OCI-M2 (cell line): ENCODE results near the gene FAT2.

Experiments
- DNase-seq: peaks from one replicate; lab custom pipeline; 2025; ENCODE audit not compliant: unreplicated experiment; lab: John Stamatoyannopoulos, UW

The FAT2 gene

GRCh38 chr5:151591144-151591819 is at the start of gene FAT2:
TSS of gene FAT2 (minus strand) at chr5:151591331. CDS start at chr5:151568931, 22,400 bp downstream.
- DNase-seq = no peak

GRCh38 chr5:151638619-151639018 is 47.5 kb upstream of the FAT2 start:
- no peak for DNase-seq

- no peak for DNase-seq
Measured at GRCh38 chr5:151637676-151638075, 46.5 kb upstream of the FAT2 start.

GRCh38 chr5:151633892-151634291 is 42.8 kb upstream of the FAT2 start:
- DNase-seq = no peak

GRCh38 chr5:151632941-151633340 is 41.8 kb upstream of the FAT2 start:
- no peak for DNase-seq

GRCh38 chr5:151632524-151632923 is 41.4 kb upstream of the FAT2 start:
- no peak for DNase-seq

- DNase-seq = no peak
Measured at GRCh38 chr5:151631941-151632340, 40.8 kb upstream of the FAT2 start.

- DNase-seq = no peak
Measured at GRCh38 chr5:151630088-151630487, 39.0 kb upstream of the FAT2 start.

- no peak for DNase-seq
Measured at GRCh38 chr5:151628112-151628823, 37.1 kb upstream of the FAT2 start.

GRCh38 chr5:151627650-151628049 is 36.5 kb upstream of the FAT2 start:
- no peak for DNase-seq

- no peak for DNase-seq
Measured at GRCh38 chr5:151625285-151625684, 34.2 kb upstream of the FAT2 start.

GRCh38 chr5:151624476-151624875 is 33.3 kb upstream of the FAT2 start:
- DNase-seq = no peak

- DNase-seq = no peak
Measured at GRCh38 chr5:151622367-151623088, 31.4 kb upstream of the FAT2 start.

- no peak for DNase-seq
Measured at GRCh38 chr5:151620461-151620840, 29.3 kb upstream of the FAT2 start.

- DNase-seq = no peak
Measured at GRCh38 chr5:151619812-151620460, 28.8 kb upstream of the FAT2 start.

- no peak for DNase-seq
Measured at GRCh38 chr5:151618907-151619306, 27.8 kb upstream of the FAT2 start.

GRCh38 chr5:151617841-151618710 is 26.9 kb upstream of the FAT2 start:
- DNase-seq = no peak

- no peak for DNase-seq
Measured at GRCh38 chr5:151617383-151617840, 26.3 kb upstream of the FAT2 start.

- no peak for DNase-seq
Measured at GRCh38 chr5:151615431-151615830, 24.3 kb upstream of the FAT2 start.

- no peak for DNase-seq
Measured at GRCh38 chr5:151614565-151614964, 23.4 kb upstream of the FAT2 start.
